ENCODE measurements around the gene MAN2A2.

The MAN2A2 gene

DNA sequence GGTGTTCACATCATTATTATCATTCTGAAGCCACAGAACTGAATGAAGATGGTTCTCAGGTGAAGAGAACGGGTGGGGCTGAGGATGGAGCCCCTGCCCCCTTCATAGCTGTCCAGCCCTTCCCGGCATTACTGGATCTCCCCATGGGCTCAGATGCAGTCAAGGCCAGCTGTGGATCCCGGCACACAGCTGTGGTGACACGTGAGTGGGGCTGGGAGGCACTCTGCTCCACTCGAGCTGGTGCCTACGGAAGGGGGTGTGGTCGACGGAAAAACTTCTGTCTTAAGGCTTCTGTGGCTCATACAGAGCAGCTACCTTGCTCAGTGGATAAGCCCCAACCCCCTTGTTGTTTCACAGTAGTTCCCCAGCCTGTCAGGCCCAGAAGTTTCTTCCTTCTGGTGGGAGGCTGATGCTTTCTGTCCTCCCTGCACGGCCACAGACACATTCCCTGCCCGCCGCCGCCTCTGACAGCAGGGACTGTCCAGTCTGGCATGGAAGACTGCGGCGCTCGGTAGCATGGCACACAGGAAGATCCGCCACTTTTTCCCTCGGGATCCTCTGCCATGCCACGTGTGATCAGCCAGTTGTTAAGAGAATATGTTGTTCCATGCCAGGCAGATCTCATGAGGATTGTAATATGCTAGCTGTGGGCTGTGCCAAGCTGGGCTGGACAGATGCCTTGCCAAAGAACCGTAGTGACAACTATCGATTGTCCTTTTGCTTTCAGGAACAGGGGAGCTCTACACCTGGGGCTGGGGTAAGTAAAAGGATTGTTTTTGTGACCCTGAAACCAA is 57.4 kb downstream of the MAN2A2 start:
- TF ChIP-seq PATZ1 (CRISPR knock-in tag; IDR thresholded peaks at IDR 0.05; ENCODE audit: borderline replicate concordance) (no peak), SNAI2 (CRISPR knock-in tag; IDR thresholded peaks at IDR 0.05) (no peak), ARNTL (CRISPR knock-in tag; IDR thresholded peaks at IDR 0.05; ENCODE audit: borderline replicate concordance, low read depth) (no peak), POU6F1 (CRISPR knock-in tag; IDR thresholded peaks at IDR 0.05; ENCODE audit: borderline replicate concordance, low read depth) (no peak), ZFP30 (CRISPR knock-in tag; IDR thresholded peaks at IDR 0.05) (no peak), ZNF8 (CRISPR knock-in tag; IDR thresholded peaks at IDR 0.05) (no peak), ZNF70 (CRISPR knock-in tag; IDR thresholded peaks at IDR 0.05) (no peak)

GRCh38 chr15:90962021-90962420 is 58.9 kb downstream of the MAN2A2 start:
- ATAC-seq, result no peak
- TF ChIP-seq ESRRG (CRISPR knock-in tag; IDR thresholded peaks at IDR 0.05) (no peak), RARB (CRISPR knock-in tag; IDR thresholded peaks at IDR 0.05) (no peak), OSR1 (CRISPR knock-in tag; IDR thresholded peaks at IDR 0.05) (no peak), ZNF8 (CRISPR knock-in tag; IDR thresholded peaks at IDR 0.05) (no peak), ARNTL (CRISPR knock-in tag; IDR thresholded peaks at IDR 0.05; ENCODE audit: borderline replicate concordance, low read depth) (no peak), ZC3H10 (CRISPR knock-in tag; IDR thresholded peaks at IDR 0.05) (no peak)

More for the DNA sequence above, 57.4 kb downstream of the MAN2A2 start:
- ATAC-seq, result no peak

DNA sequence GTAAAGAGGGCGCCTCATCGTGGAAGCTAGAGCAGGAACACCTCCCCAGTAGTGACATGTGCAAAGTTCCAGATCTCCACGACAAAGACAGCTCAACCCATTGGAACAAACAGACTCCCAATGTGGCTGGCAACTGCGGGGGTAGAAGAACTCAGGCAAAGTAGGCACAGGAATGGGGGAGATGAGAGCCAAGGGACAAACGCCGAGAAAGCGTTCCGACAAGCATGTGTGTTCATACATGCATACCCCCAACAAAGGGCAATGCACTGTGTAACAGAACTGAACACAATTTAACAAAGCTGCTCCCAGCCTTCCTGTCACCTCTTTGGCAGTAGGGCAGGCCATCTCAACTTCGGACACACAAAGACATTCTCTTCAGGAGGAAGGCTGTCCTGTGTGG is 63.2 kb downstream of the MAN2A2 start:
- no peak for ATAC-seq
- TF ChIP-seq SNAI2 (CRISPR knock-in tag; IDR thresholded peaks at IDR 0.05) (no peak), ZNF70 (CRISPR knock-in tag; IDR thresholded peaks at IDR 0.05) (no peak)

DNA sequence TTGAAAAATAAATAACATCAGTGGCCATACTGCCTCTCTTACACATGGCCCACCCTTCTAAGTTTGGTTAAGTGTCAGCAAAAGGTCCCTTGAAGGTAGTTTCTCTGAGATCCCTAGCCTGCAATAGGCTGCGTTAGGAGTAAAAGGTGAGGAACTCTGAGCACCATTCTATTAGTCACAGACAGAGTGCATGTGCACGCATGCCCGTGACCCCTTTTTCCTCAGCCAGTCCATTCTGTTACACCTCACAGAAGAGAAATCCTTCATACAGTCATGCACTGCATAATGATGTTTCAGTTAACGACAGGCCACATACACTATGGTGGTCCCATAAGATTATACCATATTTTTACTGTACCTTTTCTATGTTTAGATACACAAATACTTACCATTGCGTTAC is 64.1 kb downstream of the MAN2A2 start:
- TF ChIP-seq ZNF70 (CRISPR knock-in tag; IDR thresholded peaks at IDR 0.05) (no peak), ZC3H10 (CRISPR knock-in tag; IDR thresholded peaks at IDR 0.05) (no peak), ESRRG (CRISPR knock-in tag; IDR thresholded peaks at IDR 0.05) (no peak), POU6F1 (CRISPR knock-in tag; IDR thresholded peaks at IDR 0.05; ENCODE audit: borderline replicate concordance, low read depth) (no peak), TSHZ2 (CRISPR knock-in tag; IDR thresholded peaks at IDR 0.05) (no peak), TCF4 (CRISPR knock-in tag; IDR thresholded peaks at IDR 0.05; ENCODE audit: borderline replicate concordance) (no peak), ZNF565 (CRISPR knock-in tag; conservative IDR thresholded peaks at IDR 0.05; ENCODE audit: low read depth) (no peak), ZFP30 (CRISPR knock-in tag; IDR thresholded peaks at IDR 0.05) (no peak), ZFP3 (CRISPR knock-in tag; IDR thresholded peaks at IDR 0.05) (no peak), ARNTL (CRISPR knock-in tag; IDR thresholded peaks at IDR 0.05; ENCODE audit: borderline replicate concordance, low read depth) (no peak), OSR1 (CRISPR knock-in tag; IDR thresholded peaks at IDR 0.05) (no peak), TOX (CRISPR knock-in tag; IDR thresholded peaks at IDR 0.05; ENCODE audit: borderline replicate concordance) (no peak), PATZ1 (CRISPR knock-in tag; IDR thresholded peaks at IDR 0.05; ENCODE audit: borderline replicate concordance) (no peak), ZNF8 (CRISPR knock-in tag; IDR thresholded peaks at IDR 0.05) (no peak), GLIS3 (CRISPR knock-in tag; IDR thresholded peaks at IDR 0.05) (no peak), SNAI2 (CRISPR knock-in tag; IDR thresholded peaks at IDR 0.05) (no peak), CSDC2 (CRISPR knock-in tag; IDR thresholded peaks at IDR 0.05) (no peak), ISL1 (CRISPR knock-in tag; IDR thresholded peaks at IDR 0.05) (no peak)
- TF ChIP-seq, protein P1, sequence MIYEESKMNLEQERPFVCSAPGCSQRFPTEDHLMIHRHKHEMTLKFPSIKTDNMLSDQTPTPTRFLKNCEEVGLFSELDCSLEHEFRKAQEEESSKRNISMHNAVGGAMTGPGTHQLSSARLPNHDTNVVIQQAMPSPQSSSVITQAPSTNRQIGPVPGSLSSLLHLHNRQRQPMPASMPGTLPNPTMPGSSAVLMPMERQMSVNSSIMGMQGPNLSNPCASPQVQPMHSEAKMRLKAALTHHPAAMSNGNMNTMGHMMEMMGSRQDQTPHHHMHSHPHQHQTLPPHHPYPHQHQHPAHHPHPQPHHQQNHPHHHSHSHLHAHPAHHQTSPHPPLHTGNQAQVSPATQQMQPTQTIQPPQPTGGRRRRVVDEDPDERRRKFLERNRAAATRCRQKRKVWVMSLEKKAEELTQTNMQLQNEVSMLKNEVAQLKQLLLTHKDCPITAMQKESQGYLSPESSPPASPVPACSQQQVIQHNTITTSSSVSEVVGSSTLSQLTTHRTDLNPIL (CRISPR knock-in tag; IDR thresholded peaks at IDR 0.05; ENCODE audit: low read depth), result no peak
- TF ChIP-seq, protein P2, sequence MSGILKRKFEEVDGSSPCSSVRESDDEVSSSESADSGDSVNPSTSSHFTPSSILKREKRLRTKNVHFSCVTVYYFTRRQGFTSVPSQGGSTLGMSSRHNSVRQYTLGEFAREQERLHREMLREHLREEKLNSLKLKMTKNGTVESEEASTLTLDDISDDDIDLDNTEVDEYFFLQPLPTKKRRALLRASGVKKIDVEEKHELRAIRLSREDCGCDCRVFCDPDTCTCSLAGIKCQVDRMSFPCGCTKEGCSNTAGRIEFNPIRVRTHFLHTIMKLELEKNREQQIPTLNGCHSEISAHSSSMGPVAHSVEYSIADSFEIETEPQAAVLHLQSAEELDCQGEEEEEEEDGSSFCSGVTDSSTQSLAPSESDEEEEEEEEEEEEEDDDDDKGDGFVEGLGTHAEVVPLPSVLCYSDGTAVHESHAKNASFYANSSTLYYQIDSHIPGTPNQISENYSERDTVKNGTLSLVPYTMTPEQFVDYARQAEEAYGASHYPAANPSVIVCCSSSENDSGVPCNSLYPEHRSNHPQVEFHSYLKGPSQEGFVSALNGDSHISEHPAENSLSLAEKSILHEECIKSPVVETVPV (CRISPR knock-in tag; IDR thresholded peaks at IDR 0.05), result no peak
- no peak for ATAC-seq

Data from SK-N-SH treated with all-trans-retinoic acid at 6 μM for 48 hours (cell line).